Fibroblast of mammary gland (primary cell): ENCODE measurements around the gene GLI2.

Experiments
- DNase-seq: peaks from one replicate; pipeline ENCODE4 v3.0.0-alpha.2; 2010; ENCODE audit warnings: low read depth
- H3K4me3 ChIP-seq: 2 replicates; pipeline ENCODE4 v1.5.1; 2011; ENCODE audit warnings: low read depth, mild to moderate bottlenecking, low read length, moderate library complexity; ENCODE audit not compliant: control insufficient read depth
- CTCF ChIP-seq: conservative IDR thresholded peaks from 2 replicates; pipeline ENCODE4 v1.5.1; 2011; ENCODE audit warnings: low read depth, low read length, inconsistent platforms; ENCODE audit not compliant: control insufficient read depth, insufficient read depth

Gene GLI2

GRCh38 chr2:120764492-120764891, 28.8 kb downstream of the GLI2 start:
- no peak for TF ChIP-seq CTCF
- DNase-seq: no peak

GRCh38 chr2:120764991-120765677, 29.5 kb downstream of the GLI2 start:
- DNase-seq: peak; percentile 37

More at GRCh38 chr2:120764492-120764891, 28.8 kb downstream of the GLI2 start:
- H3K4me3 ChIP-seq: no peak overlapping the region

GRCh38 chr2:120765678-120766469, 30.2 kb downstream of the GLI2 start:
- no peak for TF ChIP-seq CTCF
- H3K4me3 ChIP-seq: no peak overlapping the region
- peak; percentile 91 for DNase-seq

More at GRCh38 chr2:120764991-120765677, 29.5 kb downstream of the GLI2 start:
- TF ChIP-seq CTCF: no peak
- no peak overlapping the region for H3K4me3 ChIP-seq

GRCh38 chr2:120766470-120767351, 31.0 kb downstream of the GLI2 start:
- no peak for DNase-seq
- no peak for TF ChIP-seq CTCF
- H3K4me3 ChIP-seq: no peak overlapping the region

GRCh38 chr2:120767486-120768005, 31.9 kb downstream of the GLI2 start:
- no peak overlapping the region for H3K4me3 ChIP-seq
- TF ChIP-seq CTCF: no peak
- DNase-seq: no peak

- no peak for DNase-seq
- no peak overlapping the region for H3K4me3 ChIP-seq
These were observed 32.7 kb downstream of the GLI2 start for GRCh38 chr2:120768112-120769048.

More at GRCh38 chr2:120768112-120769048, 32.7 kb downstream of the GLI2 start:
- TF ChIP-seq CTCF: no peak
